ENCODE measurements around the gene ROR1.
A peak's percentile ranks its signal among the peaks of the same experiment; 100 is the strongest.
"Not testable (repeated sequence)": the region's sequence is repeated elsewhere in the genome, so short reads cannot be mapped to it uniquely, and the experiment has no call there.

The ROR1 gene

DNA sequence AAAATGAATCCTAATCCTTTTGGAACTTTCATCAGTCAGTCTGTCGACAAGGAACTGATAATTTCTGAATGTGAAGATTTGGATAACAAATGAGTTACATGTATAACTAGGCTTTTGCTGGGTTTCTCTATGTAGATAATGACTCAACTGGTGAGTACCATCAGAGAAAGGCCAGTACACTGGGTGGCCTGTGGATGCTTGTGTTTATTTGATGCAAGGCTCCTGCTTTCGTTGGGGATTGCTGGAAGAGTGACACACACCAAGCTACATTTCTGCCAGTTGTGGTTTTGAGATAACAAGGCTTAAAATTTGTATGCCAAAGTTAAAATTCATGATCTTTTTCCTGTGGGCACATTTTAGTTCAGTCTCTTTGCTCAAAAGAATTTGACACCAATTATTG lies 314.0 kb downstream of the ROR1 start:
- peak; percentile 27 for FAIRE-seq

GRCh38 chr1:64090436-64090835 lies 316.6 kb downstream of the ROR1 start:
- no peak for FAIRE-seq
- DNase-seq (ENCODE audit: low spot score) = no peak

More for the DNA sequence above, 314.0 kb downstream of the ROR1 start:
- peak; percentile 41 for DNase-seq (ENCODE audit: low spot score)

DNA sequence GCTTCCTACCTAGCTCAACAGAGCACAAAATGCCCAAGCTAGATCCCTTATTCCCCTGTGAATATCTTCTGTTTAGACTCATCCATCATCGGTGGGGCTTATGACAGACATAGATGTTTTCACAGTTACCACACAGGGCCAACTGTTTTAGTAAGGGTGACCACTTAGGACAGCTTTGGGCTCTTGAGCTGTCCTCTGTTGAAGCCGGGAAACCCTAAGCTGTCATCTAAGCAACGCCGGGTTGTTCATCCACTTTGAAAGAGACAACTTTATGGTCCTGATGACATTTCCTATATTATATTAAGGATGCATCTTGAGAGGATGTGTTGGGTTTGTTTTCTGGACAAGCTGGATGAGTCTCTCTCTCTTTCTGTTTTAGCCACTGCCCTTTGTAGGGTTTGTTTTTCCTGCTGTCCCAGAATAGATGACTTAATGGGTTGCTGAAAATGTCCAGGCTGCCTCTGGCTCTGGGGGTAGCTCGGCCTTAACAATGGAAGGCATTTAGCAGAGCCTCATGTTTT lies 319.1 kb downstream of the ROR1 start:
- no peak for DNase-seq (ENCODE audit: low spot score)
- no peak for FAIRE-seq

DNA sequence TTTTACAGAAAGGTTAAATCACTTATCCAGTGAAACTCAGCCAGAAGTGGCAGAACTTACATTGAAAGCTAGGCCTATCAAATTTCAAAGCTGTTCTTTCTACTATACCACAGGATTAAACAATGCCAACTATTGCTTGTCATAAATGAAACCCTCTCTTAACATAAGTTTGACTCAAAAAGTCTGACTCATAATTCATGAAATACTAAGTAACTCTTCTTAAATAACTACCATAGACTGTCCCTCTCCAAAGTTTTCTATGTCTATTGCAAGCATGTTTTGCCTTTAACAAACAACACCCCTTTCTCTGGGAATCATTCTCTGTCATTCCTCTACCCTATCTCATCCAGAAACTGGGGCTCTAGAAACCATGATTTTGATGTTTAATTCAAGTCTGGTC lies 320.1 kb downstream of the ROR1 start:
- FAIRE-seq (peak; percentile 48), DNase-seq (ENCODE audit: low spot score) (peak; percentile 12)

- no peak for DNase-seq (ENCODE audit: low spot score)
- no peak for FAIRE-seq
Measured at GRCh38 chr1:64095832-64096231, 322.0 kb downstream of the ROR1 start.

DNA sequence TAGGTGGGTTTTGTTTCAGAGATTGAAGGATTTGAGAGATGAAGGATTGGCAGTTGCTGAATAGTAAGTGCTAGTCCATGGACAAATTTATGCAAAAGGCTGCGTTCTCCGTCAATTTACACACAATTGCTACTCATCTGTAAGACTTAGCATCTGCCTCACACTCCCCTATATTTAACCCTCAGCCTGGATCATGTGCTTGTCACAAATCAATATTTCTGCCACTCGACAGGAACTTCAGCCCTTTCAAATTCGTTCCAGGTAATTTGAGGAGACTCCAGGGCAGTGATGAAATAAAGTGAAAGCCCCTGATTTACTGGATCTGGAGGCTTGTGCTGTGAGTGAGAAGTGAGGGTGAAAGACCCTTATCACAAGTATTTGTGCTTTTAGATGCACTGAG lies 324.0 kb downstream of the ROR1 start:
- DNase-seq (ENCODE audit: low spot score) (no peak), FAIRE-seq (no peak)

GRCh38 chr1:64098436-64098835 lies 324.6 kb downstream of the ROR1 start:
- no peak for DNase-seq (ENCODE audit: low spot score)
- FAIRE-seq = no peak

DNA sequence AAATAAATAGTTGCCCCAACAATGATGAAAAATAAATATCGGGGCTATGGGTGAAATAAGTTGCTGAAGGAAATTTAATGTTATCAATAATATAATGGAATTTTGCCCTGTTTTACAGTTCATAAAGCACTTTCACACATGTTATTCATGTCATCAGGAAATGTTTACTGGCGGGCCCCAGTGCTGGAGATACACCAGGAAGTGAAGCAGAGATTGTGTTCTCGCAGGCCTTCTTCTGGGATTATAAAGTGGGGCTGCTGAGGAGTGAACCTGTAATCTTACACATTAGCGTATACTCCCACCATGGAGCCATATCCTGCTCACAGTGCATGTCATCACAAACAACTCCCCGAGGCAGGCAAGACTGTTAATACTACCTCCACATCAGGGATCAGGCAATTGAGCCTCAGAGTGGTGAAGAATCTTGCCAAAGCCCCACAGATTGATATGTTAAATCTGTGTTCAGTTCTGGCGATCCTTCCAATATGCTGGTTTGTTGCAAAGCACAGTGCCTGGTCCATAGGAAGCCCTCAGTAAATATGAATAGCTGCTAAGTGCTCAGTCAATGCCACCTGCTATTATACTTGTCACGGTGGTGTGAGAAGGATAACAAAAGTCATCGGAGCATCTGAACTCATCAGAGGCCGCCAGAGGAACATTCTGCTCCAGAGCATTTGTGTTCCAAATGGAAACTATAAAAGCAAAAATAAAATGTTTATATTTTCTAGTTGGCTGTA lies 325.2 kb downstream of the ROR1 start:
- DNase-seq (ENCODE audit: low spot score) = no peak
- no peak for FAIRE-seq

DNA sequence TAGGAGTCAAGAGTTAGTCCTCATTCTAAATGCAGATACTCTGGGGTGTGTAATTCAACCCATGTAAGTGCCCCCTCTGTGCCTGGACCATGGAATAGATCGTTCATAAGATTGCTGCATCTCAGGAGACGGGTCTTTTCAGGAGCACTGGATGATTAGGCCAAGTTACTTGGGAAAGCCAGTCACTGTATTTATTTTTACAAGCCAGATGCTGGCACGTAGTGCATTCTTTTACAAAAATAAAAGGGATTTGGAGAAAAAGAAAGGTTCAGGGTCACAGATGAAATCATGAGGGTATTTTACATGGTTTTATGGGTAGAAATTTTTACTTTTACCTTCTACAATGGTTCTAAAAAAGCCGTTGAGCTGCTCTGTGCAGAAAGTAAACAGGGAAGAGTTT lies 327.0 kb downstream of the ROR1 start:
- no peak for DNase-seq (ENCODE audit: low spot score)
- no peak for FAIRE-seq

DNA sequence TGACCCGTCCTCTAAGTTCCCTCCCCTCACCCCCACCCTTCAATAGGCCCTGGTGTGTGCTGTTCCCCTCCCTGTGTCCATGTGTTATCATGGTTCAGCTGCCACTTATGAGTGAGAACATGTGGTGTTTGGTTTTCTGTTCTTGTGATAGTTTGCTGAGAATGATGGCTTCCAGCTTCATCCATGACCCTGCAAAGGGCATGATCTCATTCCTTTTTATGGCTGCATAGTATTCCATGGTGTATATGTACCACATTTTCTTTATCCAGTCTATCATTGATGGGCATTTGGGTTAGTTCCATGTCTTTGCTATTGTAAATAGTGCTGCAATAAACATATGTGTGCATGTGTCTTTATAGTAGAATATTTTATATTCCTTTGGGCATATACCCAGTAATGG lies 330.8 kb downstream of the ROR1 start:
- not testable (repeated sequence) for DNase-seq (ENCODE audit: low spot score); FAIRE-seq

GRCh38 chr1:64107118-64107519 lies 333.3 kb downstream of the ROR1 start:
- FAIRE-seq (no peak), DNase-seq (ENCODE audit: low spot score) (no peak)

- no peak for DNase-seq (ENCODE audit: low spot score)
- no peak for FAIRE-seq
Measured at GRCh38 chr1:64107632-64108031, 333.8 kb downstream of the ROR1 start.

DNA sequence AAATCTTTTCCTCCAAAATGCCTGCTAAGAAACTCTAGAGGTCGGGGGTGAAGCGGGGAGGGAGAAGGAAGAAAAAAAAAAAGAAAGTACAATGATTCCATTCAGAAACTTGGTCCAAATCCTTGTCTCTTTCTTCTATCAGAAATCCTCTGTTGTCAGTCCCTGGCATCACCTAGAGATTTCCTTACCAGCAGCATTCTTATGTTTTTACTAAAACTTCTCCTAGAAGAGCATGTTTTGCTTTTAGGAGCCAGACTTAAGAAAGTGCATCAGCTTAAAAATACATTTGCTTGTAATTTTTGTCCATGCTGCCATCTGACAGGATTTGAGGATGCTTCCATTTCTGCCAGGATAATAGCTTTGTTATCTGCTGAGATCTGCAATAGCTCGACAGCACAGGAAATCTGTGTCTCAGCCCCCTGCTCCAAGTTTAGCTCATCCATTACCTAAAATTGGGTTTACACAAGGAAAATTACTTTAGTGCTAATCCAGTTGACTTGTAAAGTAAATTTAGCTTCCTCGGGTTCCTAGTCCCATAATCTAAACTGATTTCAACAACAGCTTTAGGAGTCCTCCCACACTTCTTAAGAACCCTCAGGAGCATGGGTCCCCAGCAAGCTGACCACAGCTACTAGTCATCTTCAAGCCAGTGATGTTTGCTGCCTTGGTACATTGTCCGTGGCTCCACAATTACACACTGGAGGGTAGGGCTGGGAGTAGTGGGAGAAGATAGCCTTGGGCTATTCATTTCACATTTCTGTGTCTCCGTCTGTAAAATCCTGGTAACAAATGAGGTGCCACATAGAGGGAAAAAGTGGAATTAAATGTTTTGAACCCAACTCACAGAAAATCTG lies 337.3 kb downstream of the ROR1 start:
- no peak for FAIRE-seq

DNA sequence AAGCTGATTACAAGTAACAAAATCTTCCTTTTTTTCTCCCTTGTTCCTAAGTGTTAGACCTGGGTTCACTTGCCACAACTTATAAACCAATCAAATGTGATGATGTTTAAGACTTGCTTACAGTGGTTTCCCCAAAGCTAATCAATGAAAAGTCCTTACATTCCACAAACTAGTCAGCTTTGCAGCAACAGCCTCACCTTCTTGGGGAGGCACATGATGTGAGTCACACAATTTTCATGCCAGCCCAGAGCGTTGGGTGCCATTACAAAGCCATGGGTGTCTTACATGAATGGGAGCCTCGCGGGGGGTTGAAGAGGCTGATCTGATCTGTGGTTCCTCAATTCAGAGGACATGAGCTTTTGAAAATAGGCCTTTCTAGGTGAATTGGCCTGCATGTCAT lies 338.0 kb downstream of the ROR1 start:
- FAIRE-seq = no peak
- DNase-seq (ENCODE audit: low spot score) = peak; percentile 7

More for the DNA sequence above, 337.3 kb downstream of the ROR1 start:
- peak; percentile 14 for DNase-seq (ENCODE audit: low spot score)

DNA sequence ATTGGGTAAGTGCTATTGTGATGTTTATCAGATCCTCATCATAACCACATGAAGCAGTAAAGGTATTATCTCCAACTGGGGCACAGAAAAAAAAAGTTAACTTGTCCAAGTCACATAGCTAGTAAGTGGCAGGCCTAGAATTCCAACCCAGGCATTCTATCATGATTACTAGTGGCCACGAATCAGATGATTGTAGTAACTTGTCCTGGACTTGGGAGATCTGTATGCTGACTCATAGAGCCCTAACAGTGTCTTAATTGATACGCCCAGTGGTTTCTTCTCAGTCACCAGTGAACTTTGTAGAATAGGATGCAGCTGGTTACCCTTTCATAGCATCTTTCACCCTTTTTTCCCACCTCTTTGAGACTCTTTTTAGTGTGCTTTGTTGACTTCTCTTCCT lies 338.5 kb downstream of the ROR1 start:
- DNase-seq (ENCODE audit: low spot score) (peak; percentile 84), FAIRE-seq (peak; percentile 93)

DNA sequence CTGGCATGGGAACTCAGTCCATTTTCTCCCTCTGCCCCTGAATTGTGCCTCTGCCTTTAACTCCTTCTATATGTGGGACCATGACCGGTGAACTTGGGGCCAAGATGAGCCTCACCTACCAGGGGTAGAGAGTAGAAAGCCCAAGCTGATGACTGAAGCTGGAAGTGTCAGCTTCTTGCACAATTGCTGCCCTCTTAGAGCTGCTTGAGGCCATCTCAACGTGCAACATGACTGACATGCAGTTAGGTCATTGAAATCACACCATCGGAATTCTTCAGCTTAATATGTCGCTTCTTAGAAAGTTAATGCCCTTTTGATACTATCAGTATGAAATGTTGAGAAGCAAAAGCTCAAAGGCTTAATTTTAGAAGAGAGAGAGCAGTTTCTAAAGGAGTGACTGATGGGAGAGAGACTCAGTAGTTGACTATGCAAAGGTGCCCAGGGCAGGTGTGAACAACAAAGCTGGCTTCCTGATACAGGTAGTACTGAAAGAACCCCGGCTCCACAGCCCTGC lies 340.3 kb downstream of the ROR1 start:
- DNase-seq (ENCODE audit: low spot score) (no peak), FAIRE-seq (no peak)

GRCh38 chr1:64116537-64116936 lies 342.7 kb downstream of the ROR1 start:
- FAIRE-seq (no peak), DNase-seq (ENCODE audit: low spot score) (no peak)

GRCh38 chr1:64117492-64117891 lies 343.7 kb downstream of the ROR1 start:
- DNase-seq (ENCODE audit: low spot score) = no peak
- FAIRE-seq = no peak

- FAIRE-seq = peak; percentile 95
- DNase-seq (ENCODE audit: low spot score) = peak; percentile 82
Measured at GRCh38 chr1:64121766-64122385, 348.1 kb downstream of the ROR1 start.

DNA sequence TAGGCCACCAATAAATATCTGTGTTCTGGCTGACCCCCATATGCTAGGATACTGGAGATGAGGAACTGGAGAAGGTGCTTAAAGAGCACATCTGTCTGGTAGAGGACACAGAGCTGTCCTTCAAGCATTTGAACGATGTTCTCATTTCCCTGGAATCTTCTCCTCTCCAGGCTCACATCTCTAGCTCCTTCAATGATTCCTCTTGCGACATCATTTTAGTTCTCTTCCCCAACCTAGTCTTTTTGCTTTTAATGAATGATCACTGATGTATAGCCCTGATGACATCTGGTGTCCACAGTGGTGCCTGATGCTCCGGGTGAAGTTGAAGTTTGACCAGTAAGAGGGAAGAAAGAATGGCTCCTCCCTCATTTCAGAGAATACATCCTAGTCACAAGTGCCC lies 348.8 kb downstream of the ROR1 start:
- DNase-seq (ENCODE audit: low spot score) (peak; percentile 68), FAIRE-seq (peak; percentile 76)

- FAIRE-seq = no peak
- DNase-seq (ENCODE audit: low spot score) = no peak
Measured at GRCh38 chr1:64124704-64125440, 351.1 kb downstream of the ROR1 start.
